Mammary epithelial cell (primary cell): ENCODE data around the gene WASF2.

ENCODE experiments used
- EZH2 ChIP-seq: IDR thresholded peaks from 2 replicates; pipeline ENCODE4 v1.6.1; 2012; ENCODE audit warnings: low read length, inconsistent platforms, borderline replicate concordance
- TF ChIP-seq, protein P1 (sequence below), 2 donors: IDR thresholded peaks in 1 of 2; conservative IDR thresholded peaks in 1 of 2; 2 replicates each; pipeline ENCODE4 v1.5.1; 2011 to 2012; ENCODE audit warnings: inconsistent platforms in 2 of 2, low read length in 2 of 2, mild to moderate bottlenecking in 2 of 2, control low read depth in 1 of 2, low read depth in 1 of 2; ENCODE audit not compliant: insufficient read depth in 1 of 2; ENCODE audit errors: extremely low read depth in 1 of 2

DNA sequence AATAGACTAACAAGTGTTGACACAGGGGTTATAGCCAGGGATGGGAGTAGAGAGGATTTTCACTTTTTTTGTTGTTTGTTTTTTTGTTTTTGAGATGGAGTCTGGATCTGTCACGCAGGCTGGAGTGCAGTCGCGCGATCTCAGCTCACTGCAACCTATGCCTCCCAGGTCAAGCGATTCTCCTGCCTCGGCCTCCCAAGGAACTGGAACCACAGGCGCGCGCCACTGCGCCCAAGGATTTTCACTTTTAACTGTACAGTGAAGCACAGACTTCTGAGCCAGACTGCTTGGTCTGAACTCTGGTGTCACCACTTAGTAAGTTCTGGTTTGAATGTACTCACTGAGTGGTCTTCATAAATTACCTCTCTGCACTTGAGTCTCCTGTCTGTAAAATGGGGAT is 40.2 kb upstream of the WASF2 start:
- TF ChIP-seq, protein P1, sequence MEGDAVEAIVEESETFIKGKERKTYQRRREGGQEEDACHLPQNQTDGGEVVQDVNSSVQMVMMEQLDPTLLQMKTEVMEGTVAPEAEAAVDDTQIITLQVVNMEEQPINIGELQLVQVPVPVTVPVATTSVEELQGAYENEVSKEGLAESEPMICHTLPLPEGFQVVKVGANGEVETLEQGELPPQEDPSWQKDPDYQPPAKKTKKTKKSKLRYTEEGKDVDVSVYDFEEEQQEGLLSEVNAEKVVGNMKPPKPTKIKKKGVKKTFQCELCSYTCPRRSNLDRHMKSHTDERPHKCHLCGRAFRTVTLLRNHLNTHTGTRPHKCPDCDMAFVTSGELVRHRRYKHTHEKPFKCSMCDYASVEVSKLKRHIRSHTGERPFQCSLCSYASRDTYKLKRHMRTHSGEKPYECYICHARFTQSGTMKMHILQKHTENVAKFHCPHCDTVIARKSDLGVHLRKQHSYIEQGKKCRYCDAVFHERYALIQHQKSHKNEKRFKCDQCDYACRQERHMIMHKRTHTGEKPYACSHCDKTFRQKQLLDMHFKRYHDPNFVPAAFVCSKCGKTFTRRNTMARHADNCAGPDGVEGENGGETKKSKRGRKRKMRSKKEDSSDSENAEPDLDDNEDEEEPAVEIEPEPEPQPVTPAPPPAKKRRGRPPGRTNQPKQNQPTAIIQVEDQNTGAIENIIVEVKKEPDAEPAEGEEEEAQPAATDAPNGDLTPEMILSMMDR (conservative IDR thresholded peaks at IDR 0.05 in 1 of 2, IDR thresholded peaks at IDR 0.05 in 1 of 2; ENCODE audit: extremely low read depth in 1 of 2, insufficient read depth in 1 of 2, low read depth in 1 of 2, low read length in 2 of 2), result no peak
- no peak for TF ChIP-seq EZH2
